Neural cell (in vitro differentiated cells): ENCODE data around the gene TXN2. TPM values are rescaled to one million over a fixed set of nuclear protein-coding genes. Genes with fewer than 3 reads are reported as not detected.

Experiments used
- H2AFZ ChIP-seq: fragments of 200-600, 300-800 bp; sonication (generic), shearing (Covaris generic); 2 replicates; pipeline ENCODE4 v1.6.0; 2014; ENCODE audit warnings: low read depth, mild to moderate bottlenecking, antibody characterized with exemption, low read length, moderate library complexity
- H3F3A ChIP-seq: fragments of 200-600 bp; shearing (Covaris generic); 2 replicates; pipeline ENCODE4 v1.6.1; 2016; ENCODE audit warnings: mild to moderate bottlenecking, moderate library complexity, mixed read lengths, antibody characterized with exemption, low read length; ENCODE audit not compliant: insufficient read depth, poor library complexity, severe bottlenecking
- H3K27ac ChIP-seq: fragments of 200-600, 300-800 bp; sonication (generic), shearing (Covaris generic); 2 replicates; pipeline ENCODE4 v1.5.1; 2014; ENCODE audit warnings: mild to moderate bottlenecking, low read length, moderate library complexity
- H3K27me3 ChIP-seq: fragments of 300-800, 200-600 bp; sonication (generic), shearing (Covaris generic); 2 replicates; pipeline ENCODE4 v1.6.0; 2014; ENCODE audit warnings: mild to moderate bottlenecking, low read depth, low read length, moderate library complexity; ENCODE audit not compliant: insufficient read depth
- H3K36me3 ChIP-seq: fragments of 300-800, 200-600 bp; sonication (generic), shearing (Covaris generic); 2 replicates; pipeline ENCODE4 v1.5.1; 2014; ENCODE audit warnings: mild to moderate bottlenecking, antibody characterized with exemption, low read length, moderate library complexity; ENCODE audit not compliant: insufficient read depth
- H3K4me2 ChIP-seq: fragments of 300-800, 200-600 bp; sonication (generic), shearing (Covaris generic); 2 replicates; pipeline ENCODE4 v1.6.0; 2014; ENCODE audit warnings: mild to moderate bottlenecking, low read length
- H3K4me3 ChIP-seq: fragments of 300-800, 200-600 bp; sonication (generic), shearing (Covaris generic); 2 replicates; pipeline ENCODE4 v1.5.1; 2014; ENCODE audit warnings: mild to moderate bottlenecking, low read length, moderate library complexity
- H3K79me2 ChIP-seq: fragments of 200-600 bp; shearing (Covaris generic); replicated peaks from 2 replicates; pipeline ENCODE4 v1.6.0; 2014; ENCODE audit warnings: mild to moderate bottlenecking, low read length, moderate library complexity; ENCODE audit not compliant: insufficient read depth
- H3K9ac ChIP-seq: fragments of 300-800, 200-600 bp; sonication (generic), shearing (Covaris generic); 2 replicates; pipeline ENCODE4 v1.6.1; 2016; ENCODE audit warnings: mild to moderate bottlenecking, low read length, mixed read lengths
- H3K9me2 ChIP-seq: fragments of 200-600 bp; shearing (Covaris generic); 2 replicates; pipeline ENCODE4 v1.6.1; 2016; ENCODE audit warnings: mild to moderate bottlenecking, low read length, mixed read lengths; ENCODE audit not compliant: insufficient read depth
- H3K9me3 ChIP-seq: fragments of 200-600, 300-800 bp; sonication (generic), shearing (Covaris generic); 2 replicates; pipeline ENCODE4 v1.6.1; 2016; ENCODE audit warnings: mild to moderate bottlenecking, mixed run types, low read length, moderate library complexity, mixed read lengths
- H4K20me1 ChIP-seq: fragments of 200-600 bp; shearing (Covaris generic); 2 replicates; pipeline ENCODE4 v1.6.1; 2016; ENCODE audit warnings: mild to moderate bottlenecking, mixed run types; ENCODE audit not compliant: insufficient read depth
- EP300 ChIP-seq: fragments of 450-650 bp; conservative IDR thresholded peaks from 2 replicates; pipeline ENCODE4 v1.6.1; 2014; ENCODE audit warnings: antibody characterized with exemption, mild to moderate bottlenecking, moderate library complexity; ENCODE audit not compliant: poor library complexity, severe bottlenecking
- EZH2 ChIP-seq: fragments of 200-600, 300-800 bp; shearing (Covaris generic), sonication (generic); IDR thresholded peaks from 2 replicates; pipeline ENCODE4 v1.6.1; 2014; ENCODE audit warnings: antibody characterized with exemption, low read length, borderline replicate concordance, mild to moderate bottlenecking; ENCODE audit not compliant: insufficient read depth, poor library complexity, severe bottlenecking
- MXI1 ChIP-seq: fragments of 450-650 bp; conservative IDR thresholded peaks from 2 replicates; pipeline ENCODE4 v1.6.1; 2014; ENCODE audit warnings: antibody characterized with exemption, mild to moderate bottlenecking; ENCODE audit not compliant: poor library complexity, severe bottlenecking
- POLR2AphosphoS5 ChIP-seq: IDR thresholded peaks from 2 replicates; pipeline ENCODE4 v1.6.1; 2012
- RAD21 ChIP-seq: fragments of 450-650 bp; conservative IDR thresholded peaks from 2 replicates; pipeline ENCODE4 v1.6.1; 2014; ENCODE audit warnings: antibody characterized with exemption, mild to moderate bottlenecking, moderate library complexity
- SMC3 ChIP-seq: fragments of 450-650 bp; conservative IDR thresholded peaks from 2 replicates; pipeline ENCODE4 v1.6.1; 2014; ENCODE audit warnings: antibody characterized with exemption, mild to moderate bottlenecking, moderate library complexity; ENCODE audit not compliant: poor library complexity
- TAF1 ChIP-seq: IDR thresholded peaks from 2 replicates; pipeline ENCODE4 v1.6.1; 2012; ENCODE audit warnings: low read depth
- polyA plus RNA-seq: library from polyadenylated mRNA; depleted of rRNA; stranded (reverse); fragments of >200 nt; gene quantifications from 2 replicates; pipeline ENCODE4 v1.2.3, GENCODE V29; 2014
- TF ChIP-seq, protein P1 (sequence below): IDR thresholded peaks from 2 replicates; pipeline ENCODE4 v1.6.1; 2012; ENCODE audit warnings: borderline replicate concordance
- TF ChIP-seq, protein P2 (sequence below): fragments of 450-650 bp; IDR thresholded peaks from 2 replicates; pipeline ENCODE4 v1.5.1; 2014; ENCODE audit warnings: antibody characterized with exemption, mild to moderate bottlenecking, moderate library complexity; ENCODE audit not compliant: poor library complexity, severe bottlenecking

Gene TXN2
- polyA plus RNA-seq, 1 donor from 2014 or later, result 26.2 TPM

DNA sequence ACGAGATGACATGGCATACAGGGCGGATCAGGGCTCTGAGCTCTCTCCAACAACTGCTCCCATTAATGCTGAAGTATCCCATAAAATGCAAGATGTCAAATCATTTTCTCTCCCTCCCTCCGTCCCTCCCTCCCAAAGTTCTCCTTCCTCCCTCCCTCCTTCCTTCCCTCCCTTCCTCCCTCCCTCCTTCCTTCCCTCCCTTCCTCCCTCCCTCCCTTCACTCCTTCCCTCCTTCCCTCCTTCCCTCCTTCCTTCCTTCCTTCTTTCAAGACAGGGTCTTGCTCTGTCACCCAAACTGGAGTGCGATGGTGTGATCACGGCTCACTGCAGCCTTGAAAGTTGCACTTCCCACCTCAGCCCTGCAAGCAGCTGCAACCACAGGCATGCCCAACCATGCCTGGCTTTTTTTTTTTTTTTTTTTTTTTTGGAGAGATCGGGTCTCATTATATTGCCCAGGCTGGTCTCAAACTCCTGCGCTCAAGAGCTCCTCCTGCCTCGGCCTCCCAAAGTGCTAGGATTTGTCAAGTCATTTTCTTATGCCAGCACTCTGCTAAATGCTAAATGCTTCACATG is 38.2 kb downstream of the TXN2 start:
- no peak overlapping the region for H3K27ac ChIP-seq
- no peaks in the 10 kb centered on the region for H3K36me3 ChIP-seq
- no peaks in the 10 kb centered on the region for H4K20me1 ChIP-seq
- TF ChIP-seq EZH2 (no peak), MXI1 (no peak), EP300 (no peak), TAF1 (no peak), RAD21 (no peak)
- TF ChIP-seq, protein P1, sequence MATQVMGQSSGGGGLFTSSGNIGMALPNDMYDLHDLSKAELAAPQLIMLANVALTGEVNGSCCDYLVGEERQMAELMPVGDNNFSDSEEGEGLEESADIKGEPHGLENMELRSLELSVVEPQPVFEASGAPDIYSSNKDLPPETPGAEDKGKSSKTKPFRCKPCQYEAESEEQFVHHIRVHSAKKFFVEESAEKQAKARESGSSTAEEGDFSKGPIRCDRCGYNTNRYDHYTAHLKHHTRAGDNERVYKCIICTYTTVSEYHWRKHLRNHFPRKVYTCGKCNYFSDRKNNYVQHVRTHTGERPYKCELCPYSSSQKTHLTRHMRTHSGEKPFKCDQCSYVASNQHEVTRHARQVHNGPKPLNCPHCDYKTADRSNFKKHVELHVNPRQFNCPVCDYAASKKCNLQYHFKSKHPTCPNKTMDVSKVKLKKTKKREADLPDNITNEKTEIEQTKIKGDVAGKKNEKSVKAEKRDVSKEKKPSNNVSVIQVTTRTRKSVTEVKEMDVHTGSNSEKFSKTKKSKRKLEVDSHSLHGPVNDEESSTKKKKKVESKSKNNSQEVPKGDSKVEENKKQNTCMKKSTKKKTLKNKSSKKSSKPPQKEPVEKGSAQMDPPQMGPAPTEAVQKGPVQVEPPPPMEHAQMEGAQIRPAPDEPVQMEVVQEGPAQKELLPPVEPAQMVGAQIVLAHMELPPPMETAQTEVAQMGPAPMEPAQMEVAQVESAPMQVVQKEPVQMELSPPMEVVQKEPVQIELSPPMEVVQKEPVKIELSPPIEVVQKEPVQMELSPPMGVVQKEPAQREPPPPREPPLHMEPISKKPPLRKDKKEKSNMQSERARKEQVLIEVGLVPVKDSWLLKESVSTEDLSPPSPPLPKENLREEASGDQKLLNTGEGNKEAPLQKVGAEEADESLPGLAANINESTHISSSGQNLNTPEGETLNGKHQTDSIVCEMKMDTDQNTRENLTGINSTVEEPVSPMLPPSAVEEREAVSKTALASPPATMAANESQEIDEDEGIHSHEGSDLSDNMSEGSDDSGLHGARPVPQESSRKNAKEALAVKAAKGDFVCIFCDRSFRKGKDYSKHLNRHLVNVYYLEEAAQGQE, result no peak
- no peak overlapping the region for H3K4me3 ChIP-seq
- no peak overlapping the region for H3K9ac ChIP-seq
- no peak overlapping the region for H3K4me2 ChIP-seq
- H3K9me3 ChIP-seq, result no peaks in the 10 kb centered on the region
- H2AFZ ChIP-seq, result no peak overlapping the region
- H3K9me2 ChIP-seq, result no peaks in the 10 kb centered on the region
- H3K27me3 ChIP-seq, result no peaks in the 10 kb centered on the region
- H3K79me2 ChIP-seq, result no peaks in the 10 kb centered on the region
- no peaks in the 10 kb centered on the region for H3F3A ChIP-seq

DNA sequence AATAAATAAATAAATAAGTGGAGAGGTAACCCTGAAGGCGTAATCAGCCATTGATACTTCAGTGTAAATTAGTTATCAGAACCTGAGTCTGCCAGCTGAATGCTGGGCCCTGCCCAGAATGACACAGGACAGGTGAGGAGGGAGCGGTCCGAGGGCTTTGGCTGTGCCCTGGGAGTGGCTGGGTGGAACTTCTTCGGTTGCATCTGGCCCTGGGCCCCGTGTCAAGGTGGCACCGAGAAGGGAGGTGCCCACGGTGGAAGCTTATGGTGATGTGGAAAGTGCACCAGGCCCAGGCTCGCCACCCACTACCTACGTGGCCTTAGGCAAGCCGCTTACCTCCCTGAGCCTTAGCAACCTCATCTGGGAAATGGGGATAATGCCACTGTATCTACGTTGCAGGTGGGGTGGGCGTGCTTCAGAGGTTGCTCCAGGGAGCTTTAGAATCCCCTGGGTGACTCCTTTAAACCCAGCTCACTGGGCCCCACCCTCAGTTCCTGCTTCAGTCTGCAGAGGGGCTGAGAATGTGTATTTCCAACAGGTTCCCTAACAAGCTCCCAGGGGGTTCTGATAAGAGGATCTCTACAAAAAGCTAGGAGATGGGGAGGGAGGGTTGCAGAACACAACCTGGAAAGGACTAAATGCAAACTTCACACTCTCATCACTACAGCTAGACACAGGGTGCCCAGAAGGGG is 38.8 kb downstream of the TXN2 start:
- no peak for TF ChIP-seq TAF1
- no peak for TF ChIP-seq EP300
- H3K9me3 ChIP-seq, result no peaks in the 10 kb centered on the region
- no peaks in the 10 kb centered on the region for H4K20me1 ChIP-seq
- no peaks in the 10 kb centered on the region for H3F3A ChIP-seq
- H3K9ac ChIP-seq, result no peak overlapping the region
- no peaks in the 10 kb centered on the region for H3K79me2 ChIP-seq
- H3K4me3 ChIP-seq, result no peak overlapping the region
- H3K9me2 ChIP-seq, result no peaks in the 10 kb centered on the region
- no peaks in the 10 kb centered on the region for H3K27me3 ChIP-seq
- H2AFZ ChIP-seq, result no peak overlapping the region
- no peak overlapping the region for H3K27ac ChIP-seq
- no peak overlapping the region for H3K4me2 ChIP-seq
- no peaks in the 10 kb centered on the region for H3K36me3 ChIP-seq

DNA sequence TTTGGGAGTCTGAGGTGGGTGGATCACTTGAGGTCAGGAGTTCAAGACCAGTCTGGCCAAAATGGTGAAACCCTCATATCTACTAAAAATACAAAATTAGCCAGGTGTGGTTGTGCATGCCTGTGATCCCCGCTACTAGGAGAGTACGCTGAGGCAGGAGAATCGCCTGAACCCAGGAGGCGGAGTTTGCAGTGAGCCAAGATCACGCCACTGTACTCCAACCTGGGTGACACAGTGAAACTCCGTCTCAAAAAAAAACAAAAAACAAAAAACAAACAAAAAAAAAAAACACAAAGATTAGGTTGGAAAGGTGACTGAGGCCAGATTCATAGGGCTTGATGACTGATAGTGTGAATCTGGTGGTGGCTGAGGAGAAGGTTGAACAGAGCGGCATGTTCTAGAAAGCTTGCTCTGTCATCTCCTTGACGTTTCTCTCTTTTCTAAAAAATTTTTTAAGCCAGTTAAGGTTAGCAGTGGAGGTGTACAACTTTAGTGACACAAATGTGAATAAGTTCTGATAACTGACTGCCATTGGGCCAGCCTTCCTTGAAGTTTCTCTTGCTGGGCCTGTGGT is 40.9 kb downstream of the TXN2 start:
- no peak overlapping the region for H2AFZ ChIP-seq
- H3F3A ChIP-seq, result no peaks in the 10 kb centered on the region
- no peak overlapping the region for H3K4me2 ChIP-seq

More for the DNA sequence above, 40.9 kb downstream of the TXN2 start:
- Histone ChIP-seq H3K27me3 (no peaks in the 10 kb centered on the region), H3K79me2 (no peaks in the 10 kb centered on the region), H3K36me3 (no peaks in the 10 kb centered on the region), H3K27ac (no peak overlapping the region), H3K9me2 (no peaks in the 10 kb centered on the region), H3K4me3 (no peak overlapping the region), H3K9me3 (no peaks in the 10 kb centered on the region), H4K20me1 (no peaks in the 10 kb centered on the region), H3K9ac (no peak overlapping the region)
- TF ChIP-seq SMC3 (no peak), POLR2AphosphoS5 (no peak), MXI1 (no peak), RAD21 (no peak), EP300 (no peak), TAF1 (no peak), EZH2 (no peak)
- TF ChIP-seq, protein P1, result no peak
- TF ChIP-seq, protein P2, sequence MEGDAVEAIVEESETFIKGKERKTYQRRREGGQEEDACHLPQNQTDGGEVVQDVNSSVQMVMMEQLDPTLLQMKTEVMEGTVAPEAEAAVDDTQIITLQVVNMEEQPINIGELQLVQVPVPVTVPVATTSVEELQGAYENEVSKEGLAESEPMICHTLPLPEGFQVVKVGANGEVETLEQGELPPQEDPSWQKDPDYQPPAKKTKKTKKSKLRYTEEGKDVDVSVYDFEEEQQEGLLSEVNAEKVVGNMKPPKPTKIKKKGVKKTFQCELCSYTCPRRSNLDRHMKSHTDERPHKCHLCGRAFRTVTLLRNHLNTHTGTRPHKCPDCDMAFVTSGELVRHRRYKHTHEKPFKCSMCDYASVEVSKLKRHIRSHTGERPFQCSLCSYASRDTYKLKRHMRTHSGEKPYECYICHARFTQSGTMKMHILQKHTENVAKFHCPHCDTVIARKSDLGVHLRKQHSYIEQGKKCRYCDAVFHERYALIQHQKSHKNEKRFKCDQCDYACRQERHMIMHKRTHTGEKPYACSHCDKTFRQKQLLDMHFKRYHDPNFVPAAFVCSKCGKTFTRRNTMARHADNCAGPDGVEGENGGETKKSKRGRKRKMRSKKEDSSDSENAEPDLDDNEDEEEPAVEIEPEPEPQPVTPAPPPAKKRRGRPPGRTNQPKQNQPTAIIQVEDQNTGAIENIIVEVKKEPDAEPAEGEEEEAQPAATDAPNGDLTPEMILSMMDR, result no peak
